HepG2 (cell line): ENCODE data around the gene SEMA6B. TPM values are rescaled to one million over a fixed set of nuclear protein-coding genes. Genes with fewer than 3 reads are reported as not detected.

Source experiments
- ADNP ChIP-seq: sonication (generic); formaldehyde crosslinking; IDR thresholded peaks from 2 replicates; pipeline ENCODE4 v1.4.0; 2020; ENCODE audit warnings: missing genetic modification reagents
- CERS6 ChIP-seq: sonication (generic); formaldehyde crosslinking; IDR thresholded peaks from 2 replicates; pipeline ENCODE4 v1.5.0; 2020; ENCODE audit warnings: missing genetic modification reagents
- HNRNPLL ChIP-seq: fragments of 200-400 bp; formaldehyde crosslinking; IDR thresholded peaks from 2 replicates; pipeline ENCODE4 v1.6.1; 2017; ENCODE audit warnings: mild to moderate bottlenecking, low read depth, low read length; ENCODE audit not compliant: poor library complexity, severe bottlenecking
- KIAA2018 ChIP-seq: sonication (generic); formaldehyde crosslinking; IDR thresholded peaks from 2 replicates; pipeline ENCODE4 v1.5.0; 2020; ENCODE audit warnings: mild to moderate bottlenecking, missing genetic modification reagents, borderline replicate concordance
- LBX2 ChIP-seq: sonication (generic); formaldehyde crosslinking; IDR thresholded peaks from 2 replicates; pipeline ENCODE4 v1.5.0; 2020; ENCODE audit warnings: missing genetic modification reagents, mild to moderate bottlenecking, borderline replicate concordance
- RBAK ChIP-seq: sonication (generic); formaldehyde crosslinking; IDR thresholded peaks from 2 replicates; pipeline ENCODE4 v1.5.1; 2020; ENCODE audit warnings: mild to moderate bottlenecking, missing genetic modification reagents
- SOX6 ChIP-seq, 2 experiments: fragments of 450-650 bp in 1 of 2; sonication (generic) in 1 of 2; formaldehyde crosslinking in 1 of 2; IDR thresholded peaks; 2 replicates each; pipeline versions ENCODE4 v1.4.0 to v1.6.1; 2017 to 2020; ENCODE audit warnings: antibody characterized with exemption in 1 of 2, mild to moderate bottlenecking in 1 of 2, missing genetic modification reagents in 1 of 2
- ZBED4 ChIP-seq: sonication (generic); formaldehyde crosslinking; IDR thresholded peaks from 2 replicates; pipeline ENCODE4 v1.4.0; 2020; ENCODE audit warnings: missing genetic modification reagents, borderline replicate concordance
- ZFP36L2 ChIP-seq: sonication (generic); formaldehyde crosslinking; IDR thresholded peaks from 2 replicates; pipeline ENCODE4 v1.4.0; 2020; ENCODE audit warnings: missing genetic modification reagents
- ZKSCAN8 ChIP-seq: IDR thresholded peaks from 2 replicates; pipeline ENCODE4 v1.6.1; 2016; ENCODE audit warnings: borderline replicate concordance, missing genetic modification reagents, missing compliant biosample characterization
- ZNF235 ChIP-seq: sonication (generic); formaldehyde crosslinking; IDR thresholded peaks from 2 replicates; pipeline ENCODE4 v1.8.1; 2023; ENCODE audit warnings: mild to moderate bottlenecking, missing genetic modification reagents, borderline replicate concordance
- ZNF337 ChIP-seq: sonication (generic); formaldehyde crosslinking; IDR thresholded peaks from 2 replicates; pipeline ENCODE4 v1.5.1; 2020; ENCODE audit warnings: missing genetic modification reagents, low read depth, mild to moderate bottlenecking, borderline replicate concordance
- ZNF878 ChIP-seq: sonication (generic); formaldehyde crosslinking; IDR thresholded peaks from 2 replicates; pipeline ENCODE4 v1.8.1; 2023; ENCODE audit warnings: mild to moderate bottlenecking, missing genetic modification reagents, moderate library complexity
- ZSCAN30 ChIP-seq: sonication (generic); formaldehyde crosslinking; IDR thresholded peaks from 2 replicates; pipeline ENCODE4 v1.5.0; 2020; ENCODE audit warnings: mild to moderate bottlenecking, missing genetic modification reagents
- polyA plus RNA-seq, 8 experiments: library from polyadenylated mRNA; depleted of rRNA in 3 of 8; stranded (reverse) in 7 of 8; unstranded in 1 of 8; fragments of >200 nt; fragmentation: Illumina TruSeq in 4 of 8; extraction: Trizol in 4 of 8; gene quantifications; 2 replicates each; pipeline versions ENCODE4 v1.2.1 to v1.2.3, GENCODE V29; 2011 to 2016; ENCODE audit warnings: low read depth in 4 of 8, missing spikeins in 1 of 8, mixed read lengths in 1 of 8; ENCODE audit not compliant: insufficient read depth in 1 of 8
- total RNA-seq, 5 experiments: library from RNA; depleted of rRNA; stranded (reverse); fragments of >200 nt; fragmentation: Illumina TruSeq; extraction: Trizol; gene quantifications; 2 replicates each; pipeline ENCODE4 v1.2.3, GENCODE V29; 2016; ENCODE audit warnings: low read depth in 1 of 5

Gene SEMA6B
- total and polyA plus RNA-seq, 2 of the 13 experiments (the other 11 are each of a cell fraction or from before 2014, with no cell fraction given) = 45.5 to 67.1 TPM

- no peak for TF ChIP-seq LBX2 (CRISPR knock-in tag)
- no peak for TF ChIP-seq ZKSCAN8 (CRISPR knock-in tag)
- TF ChIP-seq KIAA2018 (CRISPR knock-in tag) = no peak
- TF ChIP-seq RBAK (CRISPR knock-in tag) = 0 out of 2 replicates have a peak, but pooled peaks have one; percentile 31
- no peak for TF ChIP-seq ZNF235 (CRISPR knock-in tag)
- peak; percentile 60; the same call in 1 of the 2 replicates for TF ChIP-seq ZSCAN30 (CRISPR knock-in tag)
- TF ChIP-seq ZNF878 (CRISPR knock-in tag) = peak; percentile 40
- TF ChIP-seq SOX6 (IDR thresholded peaks at IDR 0.05) = no peak
- TF ChIP-seq SOX6 (CRISPR knock-in tag; IDR thresholded peaks at IDR 0.05) = peak; percentile 70; the same call in 1 of the 2 replicates
- TF ChIP-seq ZFP36L2 (CRISPR knock-in tag) = no peak
- no peak for TF ChIP-seq HNRNPLL
- no peak for TF ChIP-seq CERS6
- TF ChIP-seq ZBED4 (CRISPR knock-in tag) = 0 out of 2 replicates have a peak, but pooled peaks have one; percentile 22
- no peak for TF ChIP-seq ADNP
- no peak for TF ChIP-seq ZNF337
Observed at GRCh38 chr19:4539693-4540581, 19.5 kb downstream of the SEMA6B start, which contains the start of gene LRG1 (continued).
